SJSA1 (cell line): ENCODE measurements around the gene JARID2. TPM values are rescaled to one million over a fixed set of nuclear protein-coding genes. Genes with fewer than 3 reads are reported as not detected.

Source experiments
- DNase-seq, 2 experiments: peaks; one replicate each; pipeline ENCODE4 v3.0.0-alpha.2; 2015 to 2020; ENCODE audit warnings: low spot score in 2 of 2, low read depth in 1 of 2
- H3K27ac ChIP-seq: fragments of 250-450 bp; sonication (Bioruptor Pico); 2 replicates; pipeline ENCODE4 v1.5.1; 2020; ENCODE audit warnings: mild to moderate bottlenecking, moderate library complexity
- H3K27me3 ChIP-seq: fragments of 250-450 bp; sonication (Bioruptor Pico); replicated peaks from 2 replicates; pipeline ENCODE4 v1.5.1; 2020; ENCODE audit warnings: mild to moderate bottlenecking, moderate library complexity
- H3K36me3 ChIP-seq: fragments of 250-450 bp; sonication (Bioruptor Pico); 2 replicates; pipeline ENCODE4 v1.5.1; 2020; ENCODE audit warnings: mild to moderate bottlenecking
- H3K4me1 ChIP-seq: fragments of 250-450 bp; sonication (Bioruptor Pico); replicated peaks from 2 replicates; pipeline ENCODE4 v1.6.1; 2021; ENCODE audit warnings: mild to moderate bottlenecking
- H3K4me3 ChIP-seq: fragments of 250-450 bp; sonication (Bioruptor Pico); 2 replicates; pipeline ENCODE4 v1.5.1; 2020; ENCODE audit warnings: mild to moderate bottlenecking
- H3K9me3 ChIP-seq: fragments of 250-450 bp; sonication (Bioruptor Pico); replicated peaks from 2 replicates; pipeline ENCODE4 v1.5.1; 2020; ENCODE audit warnings: mild to moderate bottlenecking
- total RNA-seq: library from RNA; depleted of rRNA; stranded (reverse); fragments of >200 nt; shearing (Covaris generic); gene quantifications from 2 replicates; pipeline ENCODE4 v1.2.3, GENCODE V29; 2014

The JARID2 gene
- total RNA-seq, 1 experiment from 2014 or later = 7.0 TPM

DNA sequence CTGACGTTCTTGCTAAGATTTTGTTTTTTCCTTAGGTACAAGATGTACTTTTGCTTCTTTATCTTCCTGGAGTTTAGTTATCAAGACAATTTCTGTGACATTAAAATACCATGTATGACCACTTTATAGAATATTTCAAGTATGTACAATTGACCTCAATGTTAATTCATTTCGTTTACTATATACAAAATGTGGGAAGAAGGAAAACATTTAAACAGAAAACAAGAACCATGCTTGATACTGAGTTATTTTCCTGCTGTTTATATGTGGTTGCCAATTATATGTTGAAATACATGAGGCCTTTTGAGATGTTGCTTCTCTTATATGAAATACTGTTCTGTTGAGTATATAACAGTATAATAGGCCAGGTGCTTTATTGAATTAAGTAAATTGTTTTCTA lies 184.3 kb downstream of the JARID2 start:
- H3K36me3 ChIP-seq = no peaks in the 10 kb centered on the region
- H3K4me3 ChIP-seq = no peak overlapping the region
- DNase-seq = no peak
- no peaks in the 10 kb centered on the region for H3K27me3 ChIP-seq
- no peak overlapping the region for H3K27ac ChIP-seq
- H3K4me1 ChIP-seq = peaks cover 52% of the 10 kb centered on the region
- H3K9me3 ChIP-seq = peaks cover 4% of the 10 kb centered on the region

DNA sequence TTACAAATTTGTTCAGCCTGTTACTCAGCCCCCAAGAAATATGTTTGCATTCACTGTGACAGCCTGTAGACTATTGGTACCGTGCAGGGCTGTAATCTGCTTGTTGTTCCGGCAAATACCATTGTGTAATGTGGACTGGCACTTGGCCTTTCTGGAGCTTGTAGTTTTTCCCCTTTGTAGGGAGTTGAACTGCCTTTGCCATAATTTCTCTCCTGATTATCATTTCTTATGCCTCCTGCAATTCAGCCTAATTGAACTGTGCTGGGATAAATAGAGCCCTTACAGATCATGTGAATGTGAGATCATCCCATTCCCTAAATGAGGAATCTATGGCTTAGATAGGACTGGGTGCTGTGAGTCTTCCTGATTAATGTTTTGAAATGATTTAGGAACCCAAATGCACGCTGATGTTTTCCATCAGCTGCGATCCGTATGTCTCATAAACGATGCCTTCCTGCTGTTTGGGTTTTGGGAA lies 185.1 kb downstream of the JARID2 start:
- Histone ChIP-seq H3K27me3 (no peaks in the 10 kb centered on the region), H3K4me1 (peaks cover 52% of the 10 kb centered on the region), H3K4me3 (no peak overlapping the region), H3K9me3 (peaks cover 4% of the 10 kb centered on the region), H3K27ac (no peak overlapping the region), H3K36me3 (no peaks in the 10 kb centered on the region)
- DNase-seq = no peak

DNA sequence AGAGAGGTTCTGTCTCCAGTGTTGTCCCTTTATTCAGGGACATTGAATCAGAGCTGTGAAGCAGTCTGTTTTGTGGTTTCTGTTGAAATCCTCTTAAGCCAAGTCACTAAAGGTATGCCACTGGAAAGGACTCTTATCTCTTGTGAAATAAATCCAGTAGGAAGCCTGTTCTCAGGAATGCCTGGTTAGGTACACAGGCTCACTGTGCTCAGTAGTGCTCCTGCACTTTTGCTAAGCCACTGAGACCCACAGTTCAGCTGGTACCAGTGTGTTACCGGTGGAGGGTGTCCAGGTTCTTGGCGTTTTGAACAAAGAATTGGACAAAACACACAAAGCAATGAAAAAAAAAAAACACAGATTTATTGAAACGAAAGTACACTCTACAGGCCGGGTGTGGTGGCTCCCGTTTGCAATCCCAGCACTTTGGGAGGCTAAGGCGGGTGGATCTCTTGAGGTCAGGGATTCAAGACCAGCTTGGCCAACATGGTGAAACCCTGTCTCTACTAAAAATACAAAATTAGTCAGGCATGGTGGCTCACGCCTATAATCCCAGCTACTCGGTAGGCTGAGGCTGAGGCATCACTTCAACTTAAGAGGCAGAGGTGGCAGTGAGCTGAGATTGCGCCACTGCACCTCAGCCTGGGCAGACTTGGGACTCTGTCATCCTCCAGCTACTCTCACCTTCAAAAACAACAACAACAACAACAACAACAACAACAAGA lies 186.1 kb downstream of the JARID2 start:
- no peak for DNase-seq
- no peaks in the 10 kb centered on the region for H3K27me3 ChIP-seq
- H3K4me3 ChIP-seq = no peak overlapping the region
- no peaks in the 10 kb centered on the region for H3K36me3 ChIP-seq
- H3K9me3 ChIP-seq = peaks cover 4% of the 10 kb centered on the region
- peaks cover 51% of the 10 kb centered on the region for H3K4me1 ChIP-seq
- no peak overlapping the region for H3K27ac ChIP-seq

DNA sequence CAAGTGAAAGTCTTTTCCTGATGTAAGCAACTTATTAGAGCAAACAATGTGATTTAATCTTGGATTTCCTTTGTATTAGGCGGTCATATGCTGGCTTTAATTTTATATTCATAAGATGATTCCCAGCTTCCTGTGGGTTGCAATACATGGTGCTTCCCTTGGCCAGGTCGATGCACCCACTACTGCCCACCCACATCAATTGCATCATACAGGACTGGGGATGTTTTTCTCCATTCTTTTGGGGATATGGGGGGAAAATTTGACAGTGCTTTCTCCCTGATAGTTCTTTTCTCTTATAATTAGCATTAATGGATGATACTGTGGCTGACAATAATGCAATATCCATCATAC lies 187.6 kb downstream of the JARID2 start:
- Histone ChIP-seq H3K27ac (no peak overlapping the region), H3K4me1 (peaks cover 44% of the 10 kb centered on the region), H3K27me3 (no peaks in the 10 kb centered on the region)

DNA sequence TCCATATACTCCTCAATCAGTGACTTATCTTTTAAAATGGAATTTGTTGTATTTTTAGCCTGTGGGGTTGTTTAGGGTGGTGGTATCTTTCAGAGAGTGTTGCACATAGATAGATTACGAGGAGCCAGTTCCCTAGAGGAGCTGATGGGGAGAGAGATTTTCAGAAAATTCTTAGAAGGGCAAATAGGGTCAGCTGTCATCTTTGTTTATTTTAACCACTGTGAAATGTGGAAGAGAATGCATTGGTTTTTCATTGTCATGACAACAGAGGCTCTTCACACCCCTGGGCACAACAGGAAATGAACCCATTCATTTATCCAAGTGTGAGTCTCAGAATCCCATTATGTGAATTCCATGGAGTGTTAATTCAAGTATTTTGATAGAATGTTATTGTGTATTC lies 188.4 kb downstream of the JARID2 start:
- no peak overlapping the region for H3K4me3 ChIP-seq
- H3K9me3 ChIP-seq = peaks cover 4% of the 10 kb centered on the region
- no peaks in the 10 kb centered on the region for H3K27me3 ChIP-seq
- no peaks in the 10 kb centered on the region for H3K36me3 ChIP-seq
- no peak for DNase-seq
- peaks cover 36% of the 10 kb centered on the region for H3K4me1 ChIP-seq
- no peak overlapping the region for H3K27ac ChIP-seq

More for the DNA sequence above, 187.6 kb downstream of the JARID2 start:
- DNase-seq = no peak
- Histone ChIP-seq H3K4me3 (no peak overlapping the region), H3K36me3 (no peaks in the 10 kb centered on the region), H3K9me3 (peaks cover 4% of the 10 kb centered on the region)

DNA sequence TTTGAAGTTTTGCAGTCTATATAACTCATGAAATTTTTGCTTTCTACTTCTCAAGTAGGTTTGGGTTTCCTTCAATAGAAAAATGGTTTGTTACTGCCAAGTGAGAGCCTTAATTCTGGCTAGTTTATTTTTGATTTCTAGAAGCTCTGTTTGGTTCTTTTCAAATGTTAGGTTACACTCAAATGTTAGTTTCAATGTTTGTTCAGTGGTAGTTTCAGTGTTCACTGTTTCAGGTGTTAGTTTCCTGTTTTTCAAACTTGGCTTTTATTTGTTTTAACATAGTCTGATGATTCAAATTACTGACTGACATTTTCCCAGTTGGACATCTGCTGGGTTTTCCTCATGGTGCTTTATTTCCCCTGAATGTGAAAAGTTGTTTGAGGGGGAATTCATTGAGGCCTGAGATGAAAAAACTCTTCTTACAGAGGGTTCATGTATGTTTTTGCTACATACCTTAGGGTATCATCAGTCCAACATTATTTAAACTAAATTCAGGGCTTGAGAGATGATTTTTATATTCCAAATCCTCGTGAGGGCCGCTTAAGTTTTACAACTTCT lies 189.0 kb downstream of the JARID2 start:
- DNase-seq = no peak
- H3K9me3 ChIP-seq = peaks cover 4% of the 10 kb centered on the region

DNA sequence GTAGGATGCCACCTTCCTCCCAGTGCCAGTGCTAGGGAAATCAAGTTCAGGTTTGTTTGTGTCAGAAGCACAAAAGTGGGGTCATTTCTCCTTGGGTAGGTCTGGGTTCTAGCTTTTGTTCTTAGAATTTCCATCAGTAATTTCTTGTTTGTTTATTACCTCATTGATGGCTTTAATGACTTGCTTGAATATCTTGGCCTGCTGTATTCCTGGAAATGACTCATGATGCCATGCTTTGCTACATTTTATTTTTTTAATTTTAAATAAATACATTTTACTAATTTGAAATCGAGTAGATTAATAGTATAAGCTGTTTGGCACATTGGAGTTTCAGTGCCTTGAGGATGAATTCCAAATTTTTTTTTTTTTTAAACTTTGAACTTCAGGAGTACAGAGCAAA lies 189.6 kb downstream of the JARID2 start:
- Histone ChIP-seq H3K27ac (no peak overlapping the region), H3K9me3 (peaks cover 4% of the 10 kb centered on the region), H3K4me3 (no peak overlapping the region), H3K4me1 (peaks cover 28% of the 10 kb centered on the region), H3K27me3 (no peaks in the 10 kb centered on the region), H3K36me3 (no peaks in the 10 kb centered on the region)
- no peak for DNase-seq

More for the DNA sequence above, 189.0 kb downstream of the JARID2 start:
- no peak overlapping the region for H3K4me3 ChIP-seq
- H3K27me3 ChIP-seq = no peaks in the 10 kb centered on the region
- H3K4me1 ChIP-seq = peaks cover 29% of the 10 kb centered on the region
- H3K27ac ChIP-seq = no peak overlapping the region
- H3K36me3 ChIP-seq = no peaks in the 10 kb centered on the region

DNA sequence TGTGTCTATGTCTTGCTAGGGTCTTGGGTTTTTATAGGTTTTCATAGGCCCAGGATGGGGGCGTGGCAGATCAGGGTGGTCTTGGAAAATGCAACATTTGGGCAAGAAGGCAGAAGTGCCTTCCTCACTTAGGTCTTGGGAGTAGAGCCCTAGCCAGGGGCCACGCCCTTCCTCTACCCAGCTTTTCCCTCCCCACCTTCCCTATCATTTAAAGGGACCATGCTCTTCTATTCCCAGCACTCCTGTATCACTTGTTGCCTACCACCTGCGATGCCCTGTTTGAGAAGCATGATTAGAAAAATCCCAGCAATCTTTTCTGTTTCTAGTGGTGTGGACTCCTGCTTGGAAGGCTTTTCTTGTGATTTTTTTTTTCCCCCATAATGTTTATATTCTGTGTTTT lies 190.6 kb downstream of the JARID2 start:
- Histone ChIP-seq H3K9me3 (peaks cover 4% of the 10 kb centered on the region), H3K36me3 (no peaks in the 10 kb centered on the region), H3K4me1 (peaks cover 23% of the 10 kb centered on the region), H3K27ac (no peak overlapping the region), H3K4me3 (no peak overlapping the region), H3K27me3 (no peaks in the 10 kb centered on the region)
- DNase-seq = no peak

DNA sequence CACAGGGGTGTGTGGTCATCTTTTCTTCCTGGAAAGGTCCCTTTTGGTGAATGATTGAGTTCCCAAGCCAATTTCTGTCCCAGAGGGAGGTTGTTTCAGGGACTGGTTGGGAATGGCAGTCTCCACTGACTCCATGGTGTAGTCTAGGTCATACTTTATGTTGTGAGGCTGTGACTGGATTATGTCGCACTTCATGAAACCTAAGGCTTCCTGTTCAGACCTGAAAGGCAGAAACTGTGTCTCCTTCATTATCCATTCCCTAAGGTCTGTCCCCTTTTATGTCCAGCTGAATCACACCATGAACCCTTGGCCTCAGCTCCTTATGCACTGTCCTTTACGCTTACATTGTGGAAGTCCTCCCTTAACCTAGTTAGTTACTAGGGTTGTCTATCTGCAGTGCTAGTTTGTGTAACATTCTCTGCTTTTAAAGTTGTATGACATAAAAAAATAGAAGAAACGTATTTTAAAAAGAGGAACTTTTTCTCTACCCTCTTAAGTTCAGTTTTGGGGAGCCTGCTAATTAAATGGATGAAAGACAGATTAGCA lies 191.3 kb downstream of the JARID2 start:
- Histone ChIP-seq H3K9me3 (peaks cover 4% of the 10 kb centered on the region), H3K4me3 (no peak overlapping the region), H3K27me3 (no peaks in the 10 kb centered on the region), H3K27ac (no peak overlapping the region), H3K4me1 (peaks cover 17% of the 10 kb centered on the region), H3K36me3 (no peaks in the 10 kb centered on the region)
- no peak for DNase-seq

DNA sequence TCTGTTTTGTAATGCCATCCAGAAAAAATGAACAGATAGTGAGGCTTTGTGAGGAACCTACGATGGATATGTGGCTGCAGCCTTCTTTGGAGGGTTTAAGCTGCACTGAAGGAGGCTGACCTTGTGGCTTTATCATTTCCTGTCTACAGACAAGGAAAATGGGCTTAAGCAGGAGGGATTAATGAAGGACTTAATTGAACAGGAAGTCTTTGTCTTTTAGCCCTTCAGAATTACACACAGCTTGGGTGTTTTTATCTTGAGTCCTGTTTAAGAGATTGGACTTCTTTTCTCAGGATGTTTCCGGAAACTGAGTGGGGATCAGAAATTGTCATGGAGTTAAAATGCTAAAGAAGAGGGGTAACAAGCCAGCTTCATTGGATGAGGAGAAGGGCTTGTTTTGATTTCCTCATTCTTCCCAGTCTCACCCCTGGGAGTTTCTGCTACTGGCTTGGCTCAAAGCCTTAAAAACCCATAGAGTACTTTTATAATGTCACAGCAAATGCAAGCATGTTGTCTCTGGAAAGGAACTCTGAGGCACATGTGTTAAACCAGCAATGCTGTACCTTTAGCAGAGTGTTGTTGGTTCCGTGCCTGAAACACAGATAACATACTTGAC lies 193.6 kb downstream of the JARID2 start:
- DNase-seq = no peak
- H3K9me3 ChIP-seq = peaks cover 2% of the 10 kb centered on the region
- H3K27me3 ChIP-seq = no peaks in the 10 kb centered on the region
- H3K4me1 ChIP-seq = peaks cover 20% of the 10 kb centered on the region
- H3K27ac ChIP-seq = no peak overlapping the region
- H3K36me3 ChIP-seq = no peaks in the 10 kb centered on the region
- no peak overlapping the region for H3K4me3 ChIP-seq

DNA sequence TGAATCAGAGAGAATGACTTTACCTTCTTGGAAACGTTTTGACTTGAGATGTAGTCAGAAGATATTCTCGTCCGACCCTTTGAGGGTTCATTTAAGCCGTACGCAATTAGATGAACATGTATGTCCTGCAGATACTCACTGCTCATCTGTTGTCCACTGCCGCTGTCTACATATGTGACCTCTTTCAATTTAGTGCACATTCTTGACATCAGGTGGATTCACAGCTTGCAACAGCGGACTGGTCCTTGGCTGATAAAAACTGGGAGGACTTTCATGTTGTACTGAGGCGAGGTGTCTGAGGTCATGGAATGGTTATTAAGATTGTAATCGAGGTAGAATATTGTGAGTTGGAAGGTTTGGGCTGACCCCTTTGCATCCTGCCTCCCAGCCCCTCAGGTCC lies 194.2 kb downstream of the JARID2 start:
- peaks cover 19% of the 10 kb centered on the region for H3K4me1 ChIP-seq
- no peaks in the 10 kb centered on the region; the same call in 1 of the 2 replicates for H3K9me3 ChIP-seq
- H3K36me3 ChIP-seq = no peaks in the 10 kb centered on the region
- DNase-seq = no peak
- no peaks in the 10 kb centered on the region for H3K27me3 ChIP-seq
- H3K4me3 ChIP-seq = no peak overlapping the region
- no peak overlapping the region for H3K27ac ChIP-seq

DNA sequence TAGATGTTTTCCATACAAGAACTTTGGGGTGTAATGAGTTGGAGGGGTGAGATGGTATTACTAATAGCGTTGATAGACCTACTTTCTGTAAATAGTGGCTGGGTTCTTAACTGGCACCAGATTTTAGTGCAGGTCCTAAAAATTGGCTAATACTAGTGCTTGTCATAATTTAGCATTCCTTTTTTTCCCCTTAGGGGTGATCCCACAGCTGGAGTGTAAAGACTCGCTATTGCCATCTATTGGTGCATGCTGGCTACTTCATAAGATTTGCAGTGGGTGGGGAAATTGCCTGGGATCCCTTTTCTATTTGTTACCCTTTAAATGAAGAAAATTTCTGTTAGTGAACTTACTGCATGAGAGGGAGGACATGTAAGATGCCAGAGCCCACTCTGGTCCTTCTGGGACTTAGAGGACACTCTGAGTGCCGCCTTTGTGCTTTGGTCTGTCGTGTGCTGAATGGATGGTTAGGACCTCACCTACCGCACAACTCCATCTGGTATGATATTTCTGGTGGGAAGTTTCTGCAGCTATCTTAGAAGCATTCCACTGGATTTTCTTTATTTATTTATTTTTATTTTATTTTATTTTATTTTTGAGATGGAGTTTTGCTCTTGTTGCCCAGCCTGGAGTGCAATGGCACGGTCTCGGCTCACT lies 195.5 kb downstream of the JARID2 start:
- H3K9me3 ChIP-seq = no peaks in the 10 kb centered on the region
- no peak overlapping the region for H3K4me3 ChIP-seq
- DNase-seq = peak; percentile 46 to 58
- no peaks in the 10 kb centered on the region for H3K36me3 ChIP-seq
- no peaks in the 10 kb centered on the region for H3K27me3 ChIP-seq
- no peak overlapping the region for H3K27ac ChIP-seq
- peaks cover 19% of the 10 kb centered on the region for H3K4me1 ChIP-seq

DNA sequence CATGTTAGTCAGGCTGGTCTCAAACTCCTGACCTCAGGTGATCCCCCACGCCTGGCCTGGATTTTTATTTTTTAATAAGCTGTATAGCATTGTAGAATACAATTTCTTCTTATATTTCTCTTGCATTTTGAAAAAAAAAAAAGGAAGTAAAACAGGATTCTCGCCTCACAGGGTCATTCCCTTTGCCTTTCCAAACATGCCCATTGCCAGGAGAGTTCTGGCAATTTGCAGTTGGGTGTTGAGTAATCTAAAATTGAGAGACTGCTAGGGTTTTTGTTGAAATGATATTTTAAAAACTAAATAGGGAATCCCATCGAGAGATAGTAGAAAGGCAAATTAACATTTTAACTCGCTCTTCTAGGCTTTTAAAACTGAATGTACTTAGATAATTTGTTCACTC lies 196.1 kb downstream of the JARID2 start:
- DNase-seq = no peak
- H3K9me3 ChIP-seq = no peaks in the 10 kb centered on the region
- H3K27ac ChIP-seq = no peak overlapping the region
- H3K4me3 ChIP-seq = no peak overlapping the region
- H3K4me1 ChIP-seq = peaks cover 19% of the 10 kb centered on the region
- H3K36me3 ChIP-seq = no peaks in the 10 kb centered on the region
- no peaks in the 10 kb centered on the region for H3K27me3 ChIP-seq

DNA sequence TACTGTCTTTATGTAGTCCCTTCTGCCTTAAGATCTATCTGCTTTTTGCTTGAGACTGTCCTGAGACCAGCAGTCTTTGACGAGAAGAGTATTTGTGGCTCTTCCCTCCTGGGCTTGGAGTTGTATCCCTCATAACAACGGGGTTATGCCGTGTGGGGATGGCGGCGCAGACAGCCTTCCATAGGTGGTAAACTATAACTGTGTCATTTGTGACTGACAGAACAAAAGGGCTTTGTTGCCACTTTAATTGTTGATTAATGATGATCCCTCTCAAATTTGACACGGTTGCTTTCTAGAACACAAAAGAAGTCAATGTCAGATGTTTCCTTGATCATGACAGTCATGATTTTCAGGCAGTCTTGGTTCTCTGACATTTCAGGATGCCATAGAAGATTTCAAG lies 196.6 kb downstream of the JARID2 start:
- Histone ChIP-seq H3K27ac (no peak overlapping the region), H3K4me3 (no peak overlapping the region), H3K9me3 (no peaks in the 10 kb centered on the region), H3K36me3 (no peaks in the 10 kb centered on the region), H3K4me1 (peaks cover 19% of the 10 kb centered on the region), H3K27me3 (no peaks in the 10 kb centered on the region)
- no peak for DNase-seq
